HG02885 (cell line): Measurements from ENCODE around the gene ZMPSTE24.
A peak's percentile ranks its signal among the peaks of the same experiment; 100 is the strongest.
"Not testable (repeated sequence)": the region's sequence is repeated elsewhere in the genome, so short reads cannot be mapped to it uniquely, and the experiment has no call there.

ENCODE experiments used
- ATAC-seq: cut with Tn5 transposase; IDR thresholded peaks from one replicate; pipeline ENCODE4 v1.9.1; 2021; ENCODE audit warnings: mild to moderate bottlenecking; ENCODE audit not compliant: unreplicated experiment, poor library complexity

ZMPSTE24 gene

GRCh38 chr1:40315795-40316594 lies 58.0 kb downstream of the ZMPSTE24 start:
- ATAC-seq: no peak

DNA sequence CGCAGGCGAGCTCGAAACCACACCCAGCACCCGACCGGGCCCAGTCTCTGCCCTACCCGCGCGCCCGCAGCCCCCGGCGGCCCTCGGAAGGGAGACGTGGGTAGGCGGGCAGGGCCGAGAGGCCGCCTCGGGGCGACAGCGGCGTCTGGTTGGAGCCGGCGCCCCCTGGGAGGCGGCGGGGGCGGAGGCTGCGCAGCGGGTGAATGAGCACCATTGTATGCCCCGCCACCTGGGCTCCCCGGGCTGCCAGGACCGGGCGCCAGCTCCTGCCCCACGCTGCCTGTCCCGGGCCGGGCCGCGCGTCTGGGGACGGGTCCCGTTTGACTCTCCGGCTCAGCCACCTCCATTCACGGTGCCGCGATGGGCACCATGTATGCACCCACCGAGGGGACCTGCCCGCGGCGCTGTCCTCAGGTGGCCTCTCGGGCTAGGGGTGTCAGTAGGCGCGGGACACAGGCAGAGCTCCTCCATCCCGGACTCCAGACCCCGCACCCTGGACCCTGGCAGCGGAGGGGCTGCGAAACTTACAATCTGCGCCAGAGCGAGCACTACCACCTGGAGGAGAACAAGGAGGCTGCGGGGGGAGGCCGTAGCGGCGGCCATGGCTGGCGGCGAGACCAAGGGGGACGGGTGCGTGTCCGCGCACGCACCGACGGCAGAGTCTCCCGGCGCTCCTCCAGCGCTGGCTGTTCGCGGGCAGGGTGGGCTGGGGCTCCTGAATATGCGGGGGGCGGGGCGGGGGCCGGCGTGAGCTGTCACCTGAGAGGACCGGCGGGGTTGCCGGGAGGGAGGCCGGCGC lies 58.8 kb downstream of the ZMPSTE24 start, which contains the start of gene COL9A2:
TSS of gene COL9A2 (minus strand) at position 692 of the 799 bp plus-strand sequence. CDS start at position 603, 89 bp downstream.
- no peak for ATAC-seq

DNA sequence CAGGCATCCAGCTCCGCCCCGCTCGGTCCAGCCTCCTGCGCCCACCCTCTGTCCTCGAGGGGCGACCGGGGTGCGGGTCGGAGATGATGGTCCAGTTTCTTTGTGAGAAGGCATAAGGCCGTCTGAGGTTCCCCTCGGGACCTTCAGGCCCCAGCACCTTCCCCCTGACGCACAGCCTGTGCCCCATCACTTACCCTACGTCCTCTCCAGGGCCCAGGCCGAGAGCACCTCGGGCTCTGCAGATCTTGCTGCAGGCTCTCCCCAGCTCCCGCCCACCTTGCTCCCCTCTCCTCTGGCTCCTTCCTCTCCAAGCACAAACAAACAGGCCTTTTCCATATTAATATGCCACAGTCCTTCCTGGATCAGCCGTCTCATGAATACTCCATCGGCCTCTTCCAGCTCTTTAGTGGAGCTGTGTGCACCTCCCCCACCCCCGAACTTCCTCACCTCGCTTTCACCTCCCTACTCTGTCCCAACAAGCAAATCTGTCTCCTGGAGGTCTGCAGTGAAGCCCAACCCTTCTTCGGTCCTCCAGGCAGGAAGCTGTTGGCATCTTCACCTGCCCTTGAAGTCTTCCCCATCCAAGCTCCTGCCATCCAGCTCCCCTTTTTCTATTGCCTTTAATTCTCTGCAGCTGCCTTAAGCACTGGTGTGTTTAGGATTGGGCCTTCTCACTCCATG lies 59.5 kb downstream of the ZMPSTE24 start:
- ATAC-seq: no peak

GRCh38 chr1:40318476-40318875 lies 60.4 kb downstream of the ZMPSTE24 start:
- ATAC-seq: no peak

DNA sequence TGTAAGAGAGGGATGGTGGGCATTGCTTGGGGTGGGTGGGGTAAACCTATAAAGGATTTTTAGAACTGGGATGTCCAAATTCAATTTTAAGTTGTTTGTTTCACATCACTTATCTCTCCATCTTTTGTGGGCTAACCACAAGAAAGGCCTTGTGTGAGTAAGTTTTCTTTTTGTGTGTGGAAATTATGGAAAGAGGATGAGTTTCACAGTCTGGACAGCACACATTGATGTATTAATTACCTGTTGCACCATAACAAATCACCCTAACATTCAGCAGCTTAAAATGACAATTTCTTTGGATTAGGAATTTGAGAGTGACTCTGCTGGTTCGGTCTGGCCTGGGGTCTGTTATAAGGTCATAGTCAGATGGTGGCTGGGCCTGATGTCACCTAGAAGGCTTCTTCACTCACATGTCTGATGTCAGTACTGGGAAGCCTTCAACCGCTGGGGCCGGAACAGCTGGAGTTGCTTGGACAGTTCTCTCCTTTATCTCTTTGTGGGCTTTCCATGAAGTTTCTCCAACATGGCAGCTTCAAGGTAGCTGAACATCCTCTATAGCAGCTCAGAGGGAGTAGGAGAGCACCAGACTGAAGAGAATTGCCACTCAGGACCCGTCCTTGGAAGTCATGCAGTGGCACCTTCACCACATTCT lies 61.1 kb downstream of the ZMPSTE24 start:
- no peak for ATAC-seq

GRCh38 chr1:40331403-40331802 lies 73.4 kb downstream of the ZMPSTE24 start:
- ATAC-seq: not testable (repeated sequence)

DNA sequence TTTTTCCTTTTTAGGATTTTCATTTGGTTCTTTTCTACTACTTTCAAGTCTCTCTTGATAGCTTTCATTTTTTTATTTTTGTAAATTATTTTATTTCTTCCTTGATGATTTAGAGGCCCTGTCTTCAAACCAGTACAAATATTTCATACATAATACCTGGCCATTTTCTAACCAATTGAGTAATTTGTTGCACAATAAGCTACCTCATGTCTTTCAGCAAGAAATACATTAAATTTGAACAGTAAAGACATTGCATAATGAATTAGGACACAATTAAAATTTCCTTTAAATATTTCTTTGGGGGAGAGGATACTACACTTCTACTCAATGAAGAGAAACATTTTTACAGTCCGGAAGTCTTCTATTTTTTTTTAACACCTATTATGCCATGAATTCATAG lies 74.7 kb downstream of the ZMPSTE24 start:
- no peak for ATAC-seq

DNA sequence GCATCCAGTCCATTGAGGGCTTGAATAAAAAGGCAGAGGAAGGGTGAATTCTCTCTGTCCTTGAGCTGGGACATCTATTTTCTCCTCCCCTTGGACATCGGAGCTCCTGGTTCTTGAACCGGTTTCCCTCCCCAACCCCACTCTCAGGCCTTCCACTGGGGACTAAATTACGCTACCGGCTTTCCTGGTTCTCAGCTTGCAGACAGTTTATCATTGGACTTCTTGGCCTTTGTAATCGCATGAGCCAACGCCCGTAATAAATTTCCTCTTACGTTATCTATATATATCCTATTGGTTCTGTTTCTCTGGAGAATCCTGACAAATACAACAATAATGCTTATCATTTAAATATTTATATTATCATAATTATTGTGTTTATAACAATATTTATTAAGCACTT lies 79.4 kb downstream of the ZMPSTE24 start:
- ATAC-seq: no peak

DNA sequence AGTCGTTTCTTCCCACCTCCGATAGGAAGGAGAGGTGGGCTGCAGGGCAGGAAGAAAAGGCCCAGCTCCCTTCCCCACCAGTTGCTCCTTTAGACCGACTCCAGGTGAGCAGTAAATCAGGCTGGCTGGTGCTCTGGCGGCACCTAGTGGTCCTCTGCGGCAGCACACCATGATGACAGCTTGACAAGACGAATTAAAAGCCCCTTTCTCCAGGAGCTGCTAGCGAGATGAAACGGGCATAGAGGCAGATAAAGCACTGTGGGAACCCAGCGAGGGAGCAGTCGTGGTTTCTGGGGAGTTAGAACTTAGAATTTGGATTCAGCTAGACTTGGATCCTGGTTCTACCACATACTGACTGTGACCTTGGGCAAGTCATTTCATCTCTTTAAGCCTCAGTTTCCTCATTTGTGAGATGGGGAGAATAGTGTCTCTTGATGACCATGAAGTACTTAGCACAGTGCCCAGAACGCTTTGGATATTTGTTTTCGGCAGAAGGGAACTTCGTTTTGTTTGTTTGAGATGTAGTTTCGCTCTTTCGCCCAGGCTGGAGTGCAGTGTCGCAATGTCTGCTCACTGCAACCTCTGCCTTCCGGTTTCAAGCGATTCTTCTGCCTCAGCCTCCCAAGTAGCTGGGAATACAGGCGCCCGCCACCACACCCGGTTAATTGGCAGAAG lies 80.8 kb downstream of the ZMPSTE24 start:
- ATAC-seq: peak; percentile 64

GRCh38 chr1:40339420-40340323 lies 81.6 kb downstream of the ZMPSTE24 start:
- no peak for ATAC-seq

GRCh38 chr1:40341491-40342380 lies 83.7 kb downstream of the ZMPSTE24 start:
- ATAC-seq: no peak

- not testable (repeated sequence) for ATAC-seq
Observed at GRCh38 chr1:40342381-40342717, 84.3 kb downstream of the ZMPSTE24 start.
